Subcutaneous abdominal adipose tissue (tissue), 5 donors: Measurements from ENCODE around the gene LYL1.
"Not testable (repeated sequence)": the region's sequence is repeated elsewhere in the genome, so short reads cannot be mapped to it uniquely, and the experiment has no call there.

Source experiments
- H3K27ac ChIP-seq: one replicate; pipeline ENCODE4 v1.7.0; 2013; ENCODE audit warnings: low read depth, mild to moderate bottlenecking, inconsistent platforms, low read length, moderate library complexity
- H3K27me3 ChIP-seq, 5 donors: one replicate each; pipeline ENCODE4 v1.7.0; 2013; ENCODE audit warnings: low read length in 5 of 5, inconsistent platforms in 1 of 5; ENCODE audit not compliant: control insufficient read depth in 5 of 5, insufficient read depth in 4 of 5
- H3K36me3 ChIP-seq, 5 donors: one replicate each; pipeline ENCODE4 v1.7.0; 2013; ENCODE audit warnings: low read length in 5 of 5; ENCODE audit not compliant: control insufficient read depth in 5 of 5, insufficient read depth in 5 of 5
- H3K4me1 ChIP-seq, 5 donors: one replicate each; pipeline ENCODE4 v1.7.0; 2013; ENCODE audit warnings: low read length in 5 of 5, mild to moderate bottlenecking in 3 of 5, moderate library complexity in 1 of 5; ENCODE audit not compliant: control insufficient read depth in 5 of 5, insufficient read depth in 5 of 5
- H3K4me3 ChIP-seq, 5 donors: one replicate each; pipeline ENCODE4 v1.7.0; 2013; ENCODE audit warnings: low read length in 5 of 5, low read depth in 1 of 5
- H3K9ac ChIP-seq, 5 donors: one replicate each; pipeline ENCODE4 v1.7.0; 2013; ENCODE audit warnings: low read length in 5 of 5, mild to moderate bottlenecking in 4 of 5, moderate library complexity in 3 of 5
- H3K9me3 ChIP-seq, 5 donors: one replicate each; pipeline ENCODE4 v1.7.0; 2013; ENCODE audit warnings: low read length in 5 of 5; ENCODE audit not compliant: control insufficient read depth in 5 of 5
- donor health status: healthy.
- donor health status: healthy.
- donor health status: healthy.
- donor health status: healthy.
- donor health status: healthy.

The LYL1 gene

GRCh38 chr19:13102666-13103580 is at the start of gene LYL1:
Gene LYL1, minus strand, starts transcription at chr19:13102858. Its CDS starts 1,687 bp downstream, at chr19:13101171.
- Histone ChIP-seq H3K4me3 (peak within 1 kb of the TSS; percentile 63 to 76 (median 69)), H3K36me3 (peaks cover 0 to 13% (median 11%) of the 10 kb centered on the region in 5 donors), H3K9ac (peak within 1 kb of the TSS in 4 of 5 donors; percentile 72 to 83 (median 78)), H3K27ac (peak within 1 kb of the TSS; percentile 75), H3K9me3 (no peaks in the 10 kb centered on the region), H3K27me3 (no peaks in the 10 kb centered on the region), H3K4me1 (peaks cover 0 to 69% (median 55%) of the 10 kb centered on the region in 5 donors)

DNA sequence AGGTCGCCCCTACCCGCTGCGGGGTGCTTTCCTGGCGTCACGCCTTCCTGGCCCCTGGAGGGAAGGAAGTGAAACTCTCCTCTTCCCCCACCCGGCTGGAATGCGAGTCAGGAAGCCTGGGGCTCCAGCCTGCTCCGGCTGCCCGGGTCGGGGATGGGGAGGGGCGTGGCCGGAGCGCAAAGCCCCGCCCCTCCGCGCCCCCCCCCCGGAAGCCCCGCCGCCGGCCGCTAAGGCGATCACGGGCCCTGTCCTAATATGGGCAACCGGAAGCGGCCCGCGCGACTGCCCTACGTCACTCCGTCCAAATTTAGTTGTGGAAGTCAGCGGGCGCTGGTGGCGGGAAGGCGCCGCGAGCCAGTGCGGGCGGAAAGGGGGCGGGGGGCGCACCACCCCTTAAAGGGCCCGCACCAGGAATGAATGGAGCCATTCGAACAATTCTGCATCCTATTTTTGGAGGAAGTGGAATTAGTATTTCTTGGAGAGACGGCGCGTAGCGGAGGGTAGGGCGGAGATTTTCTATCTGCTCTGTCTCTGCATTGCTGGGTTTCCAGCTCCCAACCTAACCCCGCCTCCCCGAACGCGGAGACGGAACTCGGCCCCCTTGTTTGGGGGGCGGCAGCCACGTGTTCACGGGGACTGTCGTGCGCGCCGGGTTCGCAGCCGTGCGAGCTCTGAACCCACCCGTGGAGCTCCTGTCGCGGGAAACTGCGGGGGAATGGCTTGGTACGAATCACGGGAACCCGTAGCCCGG is 49.1 kb upstream of the LYL1 start:
- H3K27ac ChIP-seq: peak overlapping the region; percentile 99
- H3K4me1 ChIP-seq: peaks cover 6 to 57% (median 42%) of the 10 kb centered on the region in 5 donors
- H3K27me3 ChIP-seq: no peaks in the 10 kb centered on the region
- no peaks in the 10 kb centered on the region for H3K9me3 ChIP-seq
- peak overlapping the region; percentile 87 to 100 (median 97) for H3K4me3 ChIP-seq
- peak overlapping the region; percentile 95 to 100 (median 99) for H3K9ac ChIP-seq
- no peaks in the 10 kb centered on the region for H3K36me3 ChIP-seq

DNA sequence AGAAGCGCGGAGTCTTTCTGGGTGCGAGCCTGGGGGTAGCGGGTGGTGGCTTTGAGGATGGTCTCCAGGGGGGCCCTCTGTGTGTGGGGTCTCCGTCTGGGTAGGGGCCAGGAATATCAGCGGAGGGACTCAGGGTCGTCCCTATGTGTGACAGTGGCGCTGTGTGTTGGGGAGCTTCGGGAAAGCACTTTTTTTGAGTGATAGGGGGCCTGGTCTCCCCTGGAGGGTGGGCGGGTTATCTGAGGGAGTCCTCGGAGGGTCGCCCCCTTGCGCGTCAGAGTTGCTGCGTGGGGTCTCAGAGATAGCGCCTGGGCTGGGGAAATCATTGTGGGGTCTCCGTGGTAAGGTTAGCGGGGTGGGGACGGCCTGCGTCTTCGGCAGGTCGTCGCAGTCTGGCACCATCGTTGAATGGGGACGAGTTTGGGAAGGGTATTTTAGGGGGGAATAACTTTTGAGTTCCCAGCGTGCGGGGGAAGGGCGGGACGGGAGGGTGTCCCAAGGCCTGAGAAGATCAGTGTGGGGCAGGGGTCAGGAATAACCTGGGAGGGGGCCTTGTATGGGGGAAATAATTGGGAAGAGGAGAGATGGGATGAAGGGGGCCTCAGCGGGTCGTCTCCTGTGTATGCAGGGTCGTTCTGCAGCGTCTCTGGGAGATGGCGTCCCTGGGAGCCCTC is 48.4 kb upstream of the LYL1 start:
- no peaks in the 10 kb centered on the region for H3K27me3 ChIP-seq
- peaks cover 6 to 50% (median 38%) of the 10 kb centered on the region in 5 donors for H3K4me1 ChIP-seq
- peak overlapping the region; percentile 99 for H3K27ac ChIP-seq
- no peaks in the 10 kb centered on the region for H3K36me3 ChIP-seq
- H3K4me3 ChIP-seq: peak overlapping the region; percentile 85 to 99 (median 97)
- peak overlapping the region; percentile 95 to 100 (median 99) for H3K9ac ChIP-seq
- no peaks in the 10 kb centered on the region for H3K9me3 ChIP-seq

- Histone ChIP-seq H3K9me3 (no peaks in the 10 kb centered on the region), H3K4me1 (peaks cover 3 to 43% (median 34%) of the 10 kb centered on the region in 5 donors)
Observed at GRCh38 chr19:13150187-13150930, 47.7 kb upstream of the LYL1 start, which contains the start of the genes IER2 and STX10. Gene IER2, plus strand, starts transcription at chr19:13150411. Its CDS starts 2,776 bp downstream, at chr19:13153187. Gene STX10, minus strand, starts transcription at chr19:13150375. Its CDS starts 202 bp downstream, at chr19:13150173.

DNA sequence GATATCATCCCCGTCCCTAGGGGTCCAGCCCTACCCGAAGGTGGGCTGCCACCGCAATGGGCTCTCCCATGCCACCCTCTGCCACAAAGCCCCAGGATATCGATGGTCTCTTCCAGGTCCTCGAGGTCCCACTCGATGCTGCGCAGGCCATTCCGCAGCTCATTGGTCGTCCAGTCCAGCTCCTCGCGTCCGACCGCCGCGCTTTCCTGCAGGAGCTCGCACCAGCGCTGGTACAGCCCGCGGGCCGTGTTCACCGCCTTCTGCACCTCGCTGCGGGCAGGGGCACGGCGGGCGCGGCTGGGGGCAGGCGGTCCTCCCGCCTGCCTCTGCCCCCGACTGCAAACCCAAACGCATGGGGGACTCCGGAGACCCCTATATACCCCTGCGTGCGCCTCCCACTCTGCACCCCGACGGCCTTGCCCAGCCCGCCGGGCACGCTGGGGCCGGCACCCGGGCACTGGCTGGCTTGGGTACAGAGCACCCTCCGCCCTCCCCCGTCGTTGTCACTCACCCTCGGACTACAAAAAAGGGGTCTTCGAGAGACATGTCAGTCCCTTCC is 47.0 kb upstream of the LYL1 start:
- Histone ChIP-seq H3K27me3 (no peaks in the 10 kb centered on the region), H3K9ac (peak overlapping the region in 4 of 5 donors; percentile 73 to 100 (median 99)), H3K9me3 (no peaks in the 10 kb centered on the region), H3K4me3 (peak overlapping the region; percentile 71 to 99 (median 97)), H3K36me3 (peaks cover 0 to 8% (median 6%) of the 10 kb centered on the region in 5 donors), H3K27ac (peak overlapping the region; percentile 99), H3K4me1 (peaks cover 2 to 38% (median 27%) of the 10 kb centered on the region in 5 donors)

More at GRCh38 chr19:13150187-13150930, 47.7 kb upstream of the LYL1 start, which contains the start of the genes IER2 and STX10:
- peak within 1 kb of the TSS; percentile 95 to 100 (median 99) for H3K9ac ChIP-seq
- H3K4me3 ChIP-seq: peak within 1 kb of the TSS; percentile 85 to 99 (median 97)
- peaks cover 0 to 2% (median under 1%) of the 10 kb centered on the region in 5 donors for H3K36me3 ChIP-seq
- no peaks in the 10 kb centered on the region for H3K27me3 ChIP-seq
- H3K27ac ChIP-seq: peak within 1 kb of the TSS; percentile 99

DNA sequence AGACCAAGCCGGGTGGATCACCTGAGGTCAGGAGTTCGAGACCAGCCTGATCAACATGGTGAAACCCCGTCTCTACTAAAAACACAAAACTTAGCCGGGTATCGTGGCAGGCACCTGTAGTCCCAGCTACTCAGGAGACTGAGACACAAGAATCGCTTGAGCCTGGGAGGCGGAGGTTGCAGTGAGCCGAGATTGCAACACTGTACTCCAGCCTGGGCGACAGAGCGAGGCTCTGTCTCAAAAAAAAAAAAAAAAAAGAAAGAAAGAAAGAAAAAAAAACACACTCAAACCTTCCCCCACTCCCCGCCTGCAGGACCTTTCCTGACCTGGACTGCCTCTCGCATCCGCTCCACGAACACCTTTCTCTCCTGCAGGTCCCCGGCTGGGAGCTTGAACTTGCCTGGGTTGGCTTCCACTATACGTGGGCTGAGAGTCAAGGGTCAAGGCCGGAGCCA is 46.5 kb upstream of the LYL1 start:
- H3K9me3 ChIP-seq, H3K27me3 ChIP-seq: not testable (repeated sequence)
- Histone ChIP-seq H3K4me3 (peak overlapping the region; percentile 71 to 99 (median 97)), H3K9ac (peak overlapping the region in 4 of 5 donors; percentile 73 to 100 (median 99)), H3K36me3 (peaks cover 0 to 13% (median 11%) of the 10 kb centered on the region in 5 donors), H3K27ac (peak overlapping the region; percentile 99), H3K4me1 (peaks cover under 1 to 34% (median 26%) of the 10 kb centered on the region in 5 donors)

- H3K4me1 ChIP-seq: peaks cover 0 to 26% (median 18%) of the 10 kb centered on the region in 5 donors
Observed at GRCh38 chr19:13146763-13147563, 44.3 kb upstream of the LYL1 start.

GRCh38 chr19:13139633-13140311 is 37.1 kb upstream of the LYL1 start:
- Histone ChIP-seq H3K4me3 (no peak overlapping the region), H3K27me3 (no peaks in the 10 kb centered on the region), H3K9me3 (no peaks in the 10 kb centered on the region), H3K9ac (no peak overlapping the region), H3K27ac (no peak overlapping the region), H3K36me3 (peaks cover 0 to 59% (median 51%) of the 10 kb centered on the region in 5 donors), H3K4me1 (peaks cover 0 to 3% (median 0%) of the 10 kb centered on the region in 5 donors)

More at GRCh38 chr19:13146763-13147563, 44.3 kb upstream of the LYL1 start:
- Histone ChIP-seq H3K27me3 (no peaks in the 10 kb centered on the region), H3K27ac (no peak overlapping the region), H3K4me3 (no peak overlapping the region), H3K9me3 (no peaks in the 10 kb centered on the region), H3K36me3 (peaks cover 0 to 24% (median 18%) of the 10 kb centered on the region in 5 donors), H3K9ac (no peak overlapping the region)
